Peyer's patch (tissue), 4 donors: ENCODE results near the gene ZBTB7C.

Source experiments
- CTCF ChIP-seq, 6 experiments: fragments of 450-650 bp in 4 of 6; fragments of 200-600 bp in 2 of 6; sonication (generic) in 1 of 6; IDR thresholded peaks; one replicate each; pipeline ENCODE4 v1.5.1; 2017 to 2019; ENCODE audit warnings: antibody characterized with exemption in 6 of 6, mild to moderate bottlenecking in 3 of 6, moderate library complexity in 1 of 6
- POLR2A ChIP-seq, 2 donors: fragments of 450-650 bp; IDR thresholded peaks; one replicate each; pipeline ENCODE4 v1.5.1; 2017; ENCODE audit warnings: antibody characterized with exemption in 2 of 2, mild to moderate bottlenecking in 2 of 2, moderate library complexity in 2 of 2

- TF ChIP-seq CTCF (IDR thresholded peaks at IDR 0.05) (no peak), POLR2A (IDR thresholded peaks at IDR 0.05) (no peak)
These were observed 318.5 kb downstream of the ZBTB7C start for GRCh38 chr18:48090702-48091101.
